PC-9 (cell line): ENCODE measurements around the gene ABHD1. TPM values are rescaled to one million over a fixed set of nuclear protein-coding genes. Genes with fewer than 3 reads are reported as not detected.

ENCODE experiments used
- BruUV-seq: library from RNA; stranded (reverse); fragments of 400-500 nt; replicated peaks from 2 replicates; lab custom pipeline; 2021; lab: Mats Ljungman, UMichigan
- CTCF ChIA-PET: fragments of 300-600 bp; sonication (Branson Sonifier 250); formaldehyde crosslinking; loops from one replicate; lab custom pipeline; 2022; ENCODE audit warnings: antibody characterized with exemption; lab: Charles Lee
- POLR2A ChIA-PET: fragments of 300-600 bp; sonication (Branson Sonifier 250); formaldehyde crosslinking; loops from one replicate; lab custom pipeline; 2022; ENCODE audit warnings: antibody characterized with exemption; ENCODE audit not compliant: unreplicated experiment; lab: Charles Lee
- DNase-seq, 2 experiments: peaks; one replicate each; pipeline versions ENCODE4 v3.0.0 to v3.0.0-alpha.2; 2015 to 2022; ENCODE audit warnings: mixed read lengths in 1 of 2
- H2AFZ ChIP-seq: fragments of 200-600 bp; sonication (generic); 2 replicates; pipeline ENCODE4 v1.8.1; 2017; ENCODE audit warnings: antibody characterized with exemption
- H3F3A ChIP-seq: fragments of 200-600 bp; sonication (generic); 2 replicates; pipeline ENCODE4 v1.8.1; 2017; ENCODE audit warnings: antibody characterized with exemption, mild to moderate bottlenecking, low read depth; ENCODE audit not compliant: insufficient read depth
- H3K27ac ChIP-seq: fragments of 200-600 bp; sonication (generic); 2 replicates; pipeline ENCODE4 v1.6.1; 2016; ENCODE audit warnings: mixed run types
- H3K27me3 ChIP-seq: fragments of 200-600 bp; sonication (generic); 2 replicates; pipeline ENCODE4 v1.6.1; 2016; ENCODE audit warnings: low read depth, mixed run types; ENCODE audit not compliant: insufficient read depth
- H3K36me3 ChIP-seq: fragments of 200-600 bp; sonication (generic); 2 replicates; pipeline ENCODE4 v1.6.1; 2016; ENCODE audit warnings: low read depth, mixed run types
- H3K4me1 ChIP-seq: fragments of 200-600 bp; sonication (generic); replicated peaks from 2 replicates; pipeline ENCODE4 v1.6.1; 2016; ENCODE audit warnings: mixed run types; ENCODE audit not compliant: insufficient read depth
- H3K4me2 ChIP-seq: fragments of 200-600 bp; sonication (generic); 2 replicates; pipeline ENCODE4 v1.6.1; 2017; ENCODE audit warnings: mixed run types
- H3K4me3 ChIP-seq: fragments of 200-600 bp; sonication (generic); 2 replicates; pipeline ENCODE4 v1.6.1; 2016; ENCODE audit warnings: mixed run types
- H3K79me2 ChIP-seq: fragments of 200-600 bp; sonication (generic); 2 replicates; pipeline ENCODE4 v1.6.1; 2017; ENCODE audit warnings: low read depth, mixed run types
- H3K9me2 ChIP-seq: fragments of 200-600 bp; sonication (generic); 2 replicates; pipeline ENCODE4 v1.8.1; 2017; ENCODE audit warnings: mild to moderate bottlenecking; ENCODE audit not compliant: insufficient read depth
- H3K9me3 ChIP-seq: fragments of 200-600 bp; sonication (generic); 2 replicates; pipeline ENCODE4 v1.8.1; 2016; ENCODE audit warnings: low read depth; ENCODE audit not compliant: insufficient read depth
- H4K20me1 ChIP-seq: fragments of 200-600 bp; sonication (generic); 2 replicates; pipeline ENCODE4 v1.8.1; 2017; ENCODE audit not compliant: insufficient read depth
- CTCF ChIP-seq: fragments of 200-600 bp; sonication (generic); conservative IDR thresholded peaks from 2 replicates; pipeline ENCODE4 v1.6.1; 2017; ENCODE audit warnings: mixed run types, antibody characterized with exemption, mild to moderate bottlenecking, moderate library complexity
- EZH2 ChIP-seq: fragments of 200-600 bp; sonication (generic); IDR thresholded peaks from 2 replicates; pipeline ENCODE4 v1.8.0; 2017; ENCODE audit warnings: antibody characterized with exemption, low read depth
- intact Hi-C: fragments of 100-400 bp; cut with micrococcal nuclease; formaldehyde crosslinking; loops from one replicate; pipeline ENCODE4 v1.10.0; 2022; ENCODE audit not compliant: unreplicated experiment
- total RNA-seq: library from RNA; stranded (reverse); gene quantifications from 2 replicates; pipeline ENCODE4 v1.2.3, GENCODE V29; 2021

ABHD1 gene
- total RNA-seq, 1 experiment from 2014 or later: not detected

- Histone ChIP-seq H3K4me1 (no peaks in the 10 kb centered on the region), H2AFZ (no peak overlapping the region), H3K79me2 (no peaks in the 10 kb centered on the region), H3K27me3 (no peaks in the 10 kb centered on the region), H3K36me3 (no peaks in the 10 kb centered on the region), H4K20me1 (no peaks in the 10 kb centered on the region), H3K4me2 (no peak overlapping the region), H3K4me3 (no peak overlapping the region), H3K27ac (no peak overlapping the region), H3K9me3 (no peaks in the 10 kb centered on the region), H3F3A (no peaks in the 10 kb centered on the region), H3K9me2 (no peaks in the 10 kb centered on the region)
- intact Hi-C loops: no loop called here
- ChIA-PET CTCF (interaction anchor here (1.6 kb wide), 1 partner anchor 89 kb away, joined by 6 read pairs; no protein-coding TSS in a partner anchor), POLR2A (interaction anchor here (0.5 kb wide), 1 partner anchor 1623 kb away, joined by 7 read pairs; no protein-coding TSS in a partner anchor)
- TF ChIP-seq EZH2 (no peak), CTCF (no peak)
- BruUV-seq: no TSS peak
- DNase-seq: no peak
These were observed 21.3 kb upstream of the ABHD1 start for GRCh38 chr2:27102329-27102728.

GRCh38 chr2:27105981-27106380, 17.6 kb upstream of the ABHD1 start:
- no peaks in the 10 kb centered on the region for H3K9me2 ChIP-seq
- no TSS peak for BruUV-seq
- intact Hi-C loops: no loop called here
- H3K27ac ChIP-seq: no peak overlapping the region
- ChIA-PET CTCF (no interaction called here), POLR2A (no interaction called here)
- H3K4me2 ChIP-seq: no peak overlapping the region
- no peak overlapping the region for H2AFZ ChIP-seq
- no peaks in the 10 kb centered on the region for H3K9me3 ChIP-seq
- no peak for TF ChIP-seq CTCF
- TF ChIP-seq EZH2: no peak
- no peak overlapping the region for H3K4me3 ChIP-seq
- H3K4me1 ChIP-seq: no peaks in the 10 kb centered on the region
- no peaks in the 10 kb centered on the region for H3F3A ChIP-seq
- H3K36me3 ChIP-seq: no peaks in the 10 kb centered on the region
- no peaks in the 10 kb centered on the region for H3K79me2 ChIP-seq
- no peaks in the 10 kb centered on the region for H4K20me1 ChIP-seq
- H3K27me3 ChIP-seq: no peaks in the 10 kb centered on the region
- DNase-seq: no peak

GRCh38 chr2:27108221-27108620, 15.4 kb upstream of the ABHD1 start:
- H3K27ac ChIP-seq: no peak overlapping the region
- H3K79me2 ChIP-seq: no peaks in the 10 kb centered on the region
- H3F3A ChIP-seq: no peaks in the 10 kb centered on the region
- no TSS peak for BruUV-seq
- no peaks in the 10 kb centered on the region for H4K20me1 ChIP-seq
- DNase-seq: no peak
- H3K9me2 ChIP-seq: no peaks in the 10 kb centered on the region
- ChIA-PET POLR2A (interaction anchor here (0.5 kb wide), 1 partner anchor 61 kb away, joined by 29 read pairs; no protein-coding TSS in a partner anchor), CTCF (no interaction called here)
- H3K4me2 ChIP-seq: no peak overlapping the region
- H3K27me3 ChIP-seq: no peaks in the 10 kb centered on the region
- TF ChIP-seq EZH2: no peak
- TF ChIP-seq CTCF: no peak
- no peak overlapping the region for H2AFZ ChIP-seq
- no peaks in the 10 kb centered on the region for H3K36me3 ChIP-seq
- intact Hi-C loops: no loop called here
- H3K4me3 ChIP-seq: no peak overlapping the region
- H3K4me1 ChIP-seq: no peaks in the 10 kb centered on the region
- H3K9me3 ChIP-seq: no peaks in the 10 kb centered on the region
